Measurements from ENCODE around the gene GNG5.
"Not testable (repeated sequence)": the region's sequence is repeated elsewhere in the genome, so short reads cannot be mapped to it uniquely, and the experiment has no call there.

GNG5 gene

DNA sequence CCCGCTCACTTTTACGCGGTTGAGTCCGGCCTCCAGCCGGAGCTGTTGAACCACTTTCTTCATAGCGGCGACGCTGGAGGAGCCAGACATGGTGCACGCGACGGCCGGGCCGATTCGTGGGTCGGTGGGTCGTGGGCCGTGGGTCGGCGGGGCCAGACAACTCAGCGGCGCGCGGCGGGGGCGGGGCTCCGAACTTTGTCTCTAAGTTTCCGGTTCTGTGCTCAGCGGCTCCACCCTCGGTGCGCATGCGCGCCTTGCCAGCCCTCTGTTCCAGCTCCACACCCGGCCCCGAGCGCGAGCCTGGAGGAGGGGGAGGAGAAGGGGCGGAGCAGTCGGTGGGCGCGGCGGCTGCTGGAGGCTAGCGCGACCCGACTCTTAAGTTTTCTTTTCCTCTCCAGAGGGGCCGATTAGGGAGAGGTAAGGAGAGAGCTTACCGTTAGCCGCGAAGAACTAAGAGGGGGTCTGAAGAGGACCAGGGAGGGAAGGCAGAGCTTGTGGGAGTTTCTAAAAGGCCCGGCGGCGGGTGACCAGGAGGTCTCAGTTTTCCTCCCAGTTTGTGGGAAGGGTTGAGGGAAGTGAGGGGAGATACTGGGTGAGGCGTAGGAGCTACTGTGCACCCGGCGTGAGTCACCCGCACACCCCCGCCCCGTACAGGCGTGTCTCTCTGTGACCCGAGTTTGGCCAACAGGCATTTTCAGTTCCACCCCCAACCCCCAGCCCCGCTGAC lies at the start of gene GNG5, which contains the start of gene SPATA1:
TSS of gene GNG5 (minus strand) at position 580 of the 727 bp plus-strand sequence. CDS start at position 90, 490 bp downstream.
TSS of gene SPATA1 (plus strand) at position 385 of the 727 bp plus-strand sequence. CDS start 9,974 bp downstream, outside the sequence.
- peak; percentile 96 for DNase-seq (ENCODE audit: low read depth)

DNA sequence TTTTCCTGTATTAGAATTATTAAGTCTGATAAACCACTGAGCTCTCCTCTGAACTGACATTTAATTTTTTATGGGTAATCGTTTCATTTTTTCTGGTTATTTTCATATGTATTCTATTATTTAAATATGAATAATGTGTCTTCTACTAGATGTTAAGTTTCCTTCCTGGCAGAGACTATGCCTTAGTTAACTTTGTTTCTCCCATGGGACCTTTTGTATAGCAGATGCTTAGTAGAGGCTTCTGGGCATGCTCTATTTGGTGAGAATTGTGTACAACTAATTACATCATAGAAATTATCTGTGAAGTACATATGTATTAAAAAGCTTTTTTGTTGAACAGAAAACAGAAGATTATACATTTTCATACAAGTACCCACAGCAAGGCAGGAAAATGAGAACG lies 44.4 kb upstream of the GNG5 start:
- no peak for DNase-seq (ENCODE audit: low read depth)

DNA sequence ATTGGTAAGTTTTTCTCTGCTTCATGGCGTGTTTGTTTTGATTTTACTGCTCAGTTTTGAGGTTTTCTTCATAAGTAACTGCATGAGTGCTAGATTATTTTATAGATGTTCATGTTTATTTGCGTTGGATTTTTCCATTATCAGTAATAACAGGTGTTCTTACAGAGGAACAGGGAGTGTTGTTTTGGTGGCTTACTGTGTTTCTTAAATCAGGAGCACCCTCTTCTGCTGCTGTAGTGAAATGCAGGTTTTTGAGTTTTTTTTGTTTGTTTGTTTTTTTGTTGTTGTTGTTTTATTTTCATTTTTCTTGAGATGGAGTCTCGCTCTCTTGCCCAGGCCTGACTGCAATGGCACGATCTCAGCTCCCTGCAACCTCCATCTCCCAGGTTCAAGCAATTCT lies 35.3 kb upstream of the GNG5 start:
- DNase-seq (ENCODE audit: low read depth): no peak

DNA sequence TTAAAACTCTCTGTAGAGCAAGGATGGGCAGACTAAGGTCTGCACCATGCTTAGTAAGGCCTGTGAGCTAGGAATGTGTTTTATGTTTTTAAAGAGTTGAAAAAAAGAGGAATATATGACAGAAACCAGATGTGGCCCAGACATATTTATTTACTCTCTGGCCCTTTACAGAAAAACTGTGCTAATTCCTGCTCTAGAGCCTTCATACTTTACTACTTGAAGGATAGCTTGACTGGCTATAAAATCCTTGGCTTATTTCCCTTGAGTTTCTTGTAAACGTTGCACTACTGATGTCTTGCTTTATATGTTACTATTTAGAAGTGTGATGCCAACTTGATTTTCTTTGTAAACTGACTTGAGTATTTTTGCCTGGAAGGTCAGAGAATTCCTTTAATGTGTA lies 34.4 kb upstream of the GNG5 start:
- no peak for DNase-seq (ENCODE audit: low read depth)

DNA sequence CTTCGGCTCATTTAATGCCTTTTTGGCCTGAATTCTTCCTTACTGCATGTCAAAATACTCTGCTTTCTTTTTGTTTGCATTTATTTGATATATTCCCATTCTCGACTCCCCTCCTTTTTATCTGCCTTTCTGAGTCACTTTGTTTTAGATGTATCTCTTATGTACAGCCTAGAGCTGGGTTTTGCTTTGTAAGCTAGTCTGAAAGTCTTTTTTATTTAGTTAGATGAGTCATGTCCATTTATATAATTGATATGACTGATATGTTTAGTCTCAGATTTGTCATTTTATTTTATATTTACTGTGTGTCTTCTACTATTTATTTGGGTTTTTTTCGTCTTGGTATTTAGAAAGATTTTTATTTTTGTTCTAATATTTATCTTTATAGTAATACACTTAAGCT lies 33.6 kb upstream of the GNG5 start:
- DNase-seq (ENCODE audit: low read depth): no peak

DNA sequence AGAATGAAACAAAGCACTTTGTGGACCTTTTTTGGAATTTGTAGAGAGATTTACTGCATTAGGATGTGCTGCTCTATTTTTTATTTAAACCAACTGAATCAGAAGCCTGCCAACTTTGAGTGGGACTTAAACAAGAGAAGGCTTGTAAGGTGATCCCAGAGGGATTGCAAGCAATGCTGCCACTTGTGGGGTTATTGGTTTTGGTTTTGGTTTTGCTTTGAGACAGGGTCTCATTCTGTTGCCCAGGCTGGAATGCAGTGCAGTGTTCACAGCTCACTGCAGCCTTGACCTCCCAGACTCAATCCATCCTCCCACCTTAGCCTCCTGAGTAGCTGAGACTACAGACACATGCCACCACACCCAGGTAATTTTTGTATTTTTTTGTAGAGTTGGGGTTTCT lies 32.2 kb upstream of the GNG5 start:
- no peak for DNase-seq (ENCODE audit: low read depth)

DNA sequence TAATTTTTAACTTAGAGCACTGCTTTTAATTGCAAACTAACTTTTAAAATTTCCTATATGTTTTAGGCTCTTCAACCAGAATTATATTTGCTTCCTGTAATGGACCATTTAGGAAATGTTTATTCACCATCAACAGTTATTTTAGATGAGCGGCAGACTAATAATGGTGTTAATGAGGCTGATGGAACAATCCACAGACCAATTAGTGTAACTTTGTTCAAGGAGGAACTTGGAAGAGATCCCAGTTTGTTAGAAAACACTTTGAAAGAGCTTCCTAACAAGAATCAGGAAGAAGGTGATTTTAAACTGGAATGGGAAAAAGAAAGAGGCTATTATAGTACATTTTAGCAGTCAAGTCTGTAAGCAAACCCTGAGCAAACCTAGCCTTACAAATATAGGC lies 19.4 kb upstream of the GNG5 start:
- no peak for DNase-seq (ENCODE audit: low read depth)

DNA sequence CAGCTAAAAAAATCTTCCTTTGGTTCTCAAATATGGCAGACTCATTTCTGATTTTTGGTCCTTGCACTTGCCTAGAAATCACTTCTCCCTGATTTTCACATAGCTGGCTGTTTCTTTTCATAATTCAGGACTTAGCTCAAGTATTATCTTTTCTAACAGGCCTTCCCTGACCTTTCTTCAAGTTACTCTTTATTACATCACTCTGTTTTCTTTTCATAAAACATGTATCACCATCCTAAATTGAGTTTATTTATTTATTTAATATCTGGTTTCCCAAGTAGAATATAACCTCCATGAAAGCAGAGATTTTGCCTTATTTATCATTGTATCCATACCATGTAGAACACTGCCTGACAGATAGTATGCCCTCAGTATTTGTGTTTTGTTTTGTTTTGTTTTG lies 18.2 kb upstream of the GNG5 start:
- DNase-seq (ENCODE audit: low read depth): no peak

DNA sequence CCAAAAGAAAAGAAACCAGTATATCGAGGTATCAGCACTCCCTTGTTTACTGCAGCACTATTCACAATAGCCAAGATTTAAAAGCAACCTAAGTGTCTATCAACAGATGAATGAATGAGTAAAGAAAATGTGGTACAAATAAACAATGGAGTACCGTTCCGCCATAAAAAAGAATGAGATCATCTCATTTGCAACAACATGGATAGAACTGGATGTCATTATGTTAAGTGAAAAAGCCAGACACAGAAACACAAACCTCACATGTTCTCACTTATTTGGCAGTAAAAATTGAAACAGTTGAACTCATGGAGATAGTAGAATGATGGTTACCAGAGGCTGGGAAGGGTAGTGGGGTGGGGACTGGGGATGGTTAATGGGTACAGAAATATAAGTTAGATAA lies 4.3 kb upstream of the GNG5 start:
- no peak for DNase-seq (ENCODE audit: low read depth)

DNA sequence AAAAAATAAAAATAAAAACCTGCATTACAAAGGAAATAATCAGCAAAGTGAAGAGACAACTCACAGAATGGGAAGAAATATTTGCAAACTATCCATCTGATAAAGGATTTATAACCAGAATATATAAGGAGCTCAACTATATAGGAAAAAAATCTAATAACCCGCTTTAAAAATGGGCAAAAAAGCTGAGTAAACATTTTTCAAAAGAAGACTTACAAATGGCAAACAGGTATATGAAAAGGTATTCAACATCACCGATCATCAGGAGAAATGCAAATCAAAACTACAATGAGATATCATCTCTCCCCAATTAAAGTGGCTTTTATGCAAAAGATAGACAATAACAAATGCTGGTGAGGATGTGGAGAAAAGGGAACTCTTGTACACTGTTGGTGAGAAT lies 3.8 kb upstream of the GNG5 start:
- DNase-seq (ENCODE audit: low read depth): no peak

DNA sequence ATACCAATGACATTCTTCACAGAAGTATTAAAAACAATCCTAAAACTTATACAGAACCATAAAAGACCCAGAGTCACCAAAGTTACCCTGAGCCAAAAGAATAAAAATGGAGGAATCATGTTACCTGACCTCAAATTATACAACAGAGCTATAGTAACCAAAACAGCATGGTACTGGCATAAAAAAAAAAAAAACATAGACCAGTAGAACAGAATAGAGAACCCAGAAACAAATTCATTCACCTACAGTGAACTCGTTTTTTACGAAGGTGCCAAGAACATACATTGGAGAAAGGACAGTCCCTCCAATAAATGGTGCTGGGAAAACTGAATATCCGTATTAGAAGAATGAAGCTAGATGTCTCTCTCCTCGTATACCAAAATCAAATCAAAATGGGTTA lies 2.6 kb upstream of the GNG5 start:
- DNase-seq (ENCODE audit: low read depth): no peak

DNA sequence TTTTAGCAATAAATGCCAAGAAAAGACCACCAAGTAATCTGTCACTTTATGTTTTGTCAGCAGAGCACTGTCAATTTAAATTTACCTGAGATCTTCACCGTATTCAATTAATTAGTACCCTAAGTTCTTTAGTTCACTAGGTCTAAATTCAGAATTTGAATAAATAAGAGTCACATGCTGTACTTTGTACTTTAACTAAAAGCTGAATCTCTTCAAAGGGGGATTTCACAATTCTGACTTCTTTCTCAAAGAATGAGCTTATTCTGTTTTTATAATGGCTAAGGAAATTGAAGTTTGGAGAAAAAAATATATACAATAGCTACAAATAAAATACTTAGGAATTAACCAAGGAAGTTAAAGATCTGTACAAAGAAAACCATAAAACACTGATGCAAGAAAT lies 2.1 kb upstream of the GNG5 start:
- DNase-seq (ENCODE audit: low read depth): no peak

DNA sequence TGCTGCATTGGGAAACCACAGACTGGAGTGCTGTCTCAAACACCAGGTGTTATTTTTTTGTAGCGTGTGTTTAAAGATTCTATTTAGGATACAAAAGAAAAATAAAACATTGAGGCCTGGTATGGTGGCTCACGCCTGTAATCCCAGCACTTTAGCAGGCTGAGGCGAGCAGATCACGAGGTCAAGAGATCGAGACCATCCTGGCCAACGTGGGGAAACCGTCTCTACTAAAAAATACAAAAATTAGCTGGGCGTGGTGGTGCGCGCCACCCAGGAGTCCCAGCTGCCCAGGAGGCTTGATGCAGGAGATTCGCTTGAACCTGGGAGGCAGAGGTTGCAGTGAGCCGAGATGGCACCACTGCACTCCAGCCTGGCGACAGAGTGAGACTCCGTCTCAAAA lies 1.5 kb upstream of the GNG5 start:
- not testable (repeated sequence) for DNase-seq (ENCODE audit: low read depth)

DNA sequence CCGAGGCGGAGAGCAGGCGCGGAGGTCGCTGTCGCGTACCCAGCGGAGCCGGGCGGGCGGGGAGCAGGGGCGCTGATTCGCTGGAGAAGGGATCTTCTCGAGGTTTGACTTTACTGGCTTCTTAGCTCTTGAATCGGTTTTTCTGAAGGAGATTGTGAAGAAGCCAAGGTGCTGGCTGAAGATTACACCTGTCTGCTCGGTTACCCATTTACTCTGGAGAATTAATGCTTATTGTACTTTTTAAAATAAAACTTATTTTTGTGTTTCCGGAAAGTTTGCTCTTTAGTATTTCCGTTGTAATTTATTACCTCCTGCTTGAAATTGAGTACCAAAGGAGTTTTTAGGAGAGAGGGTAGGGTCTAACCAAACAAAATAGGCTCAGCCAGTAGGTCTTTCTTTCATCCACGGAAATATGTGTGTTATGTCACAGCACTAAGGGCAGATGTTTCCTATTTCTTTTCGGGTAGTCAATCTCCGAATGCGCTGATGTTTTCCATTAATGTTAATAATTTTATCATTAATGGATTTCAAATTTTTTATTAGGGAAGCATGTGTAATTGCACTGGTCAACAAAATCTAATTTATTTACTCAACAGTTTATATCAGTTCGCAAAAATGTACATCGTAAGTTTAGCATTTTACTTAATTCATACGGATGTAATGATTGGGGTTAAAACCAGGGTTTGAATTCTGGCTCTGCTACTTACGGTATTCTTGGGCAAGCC lies 510 bp upstream of the GNG5 start:
- peak; percentile 64 for DNase-seq (ENCODE audit: low read depth)

DNA sequence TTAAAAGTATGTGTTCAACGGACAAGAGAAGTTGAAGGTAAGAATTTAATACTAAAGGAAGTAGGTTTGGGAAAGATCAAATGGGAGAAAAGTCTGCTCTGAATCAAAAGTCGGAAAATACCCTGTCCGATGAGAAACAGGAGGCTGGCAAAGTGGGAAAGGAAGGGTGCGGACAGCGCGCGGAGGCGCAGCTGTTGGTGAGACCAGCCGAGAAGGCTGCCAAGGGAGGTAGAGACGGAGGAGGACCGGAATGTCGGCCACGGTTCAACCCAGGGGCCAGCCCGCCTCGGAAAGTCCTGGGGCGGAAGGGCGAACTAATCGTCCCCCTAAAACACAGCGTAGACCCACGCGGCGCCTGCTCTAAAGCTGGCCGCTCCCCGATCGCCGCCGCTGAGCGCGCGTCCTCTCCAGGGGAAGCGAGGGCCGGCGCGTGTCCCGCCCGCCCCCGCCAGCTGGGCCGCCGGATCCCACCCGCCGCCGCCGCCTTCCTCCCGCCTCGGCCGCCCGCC lies 834 bp downstream of the GNG5 start:
- DNase-seq (ENCODE audit: low read depth): no peak

DNA sequence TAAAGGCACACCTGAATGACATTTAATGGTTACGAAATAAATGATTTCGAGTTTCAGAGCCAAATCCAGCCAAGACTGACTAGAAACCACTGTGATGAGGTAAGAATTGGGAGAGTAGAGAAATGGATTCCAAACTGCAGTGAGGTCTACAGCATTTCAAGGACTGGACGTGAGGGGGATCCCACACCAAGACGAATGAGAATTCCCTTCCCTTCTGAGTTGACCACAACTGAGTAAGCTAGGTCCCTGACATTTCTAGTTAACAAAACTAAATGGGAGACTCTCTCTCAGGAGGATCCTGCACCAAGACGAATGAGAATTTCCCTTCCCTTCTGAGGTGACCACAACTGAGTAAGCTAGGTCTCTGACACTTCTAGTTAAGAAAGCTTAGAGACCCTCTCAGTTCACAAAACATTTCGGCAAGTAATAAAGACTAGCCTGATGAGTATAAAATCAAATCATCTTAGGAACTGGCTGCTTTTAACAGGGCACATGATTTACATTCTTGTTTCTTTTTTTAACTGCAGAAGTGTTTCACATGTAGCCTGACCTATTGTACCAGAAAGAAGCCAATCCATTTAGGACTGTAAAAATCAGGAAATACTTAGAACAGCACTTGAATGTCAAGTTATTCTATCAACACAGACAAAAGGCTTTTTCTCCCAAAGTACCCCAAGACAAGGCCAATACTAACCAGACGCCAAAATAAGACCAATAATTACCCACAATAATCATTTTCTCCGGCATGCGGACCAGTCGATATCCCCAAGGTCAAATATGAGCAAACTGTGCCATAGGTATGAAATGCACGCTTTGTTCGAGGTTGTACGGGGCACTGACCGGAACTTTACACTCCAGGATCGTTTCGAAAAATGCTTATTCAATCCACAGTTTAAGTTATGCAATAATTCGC lies 1.5 kb downstream of the GNG5 start:
- DNase-seq (ENCODE audit: low read depth): no peak

DNA sequence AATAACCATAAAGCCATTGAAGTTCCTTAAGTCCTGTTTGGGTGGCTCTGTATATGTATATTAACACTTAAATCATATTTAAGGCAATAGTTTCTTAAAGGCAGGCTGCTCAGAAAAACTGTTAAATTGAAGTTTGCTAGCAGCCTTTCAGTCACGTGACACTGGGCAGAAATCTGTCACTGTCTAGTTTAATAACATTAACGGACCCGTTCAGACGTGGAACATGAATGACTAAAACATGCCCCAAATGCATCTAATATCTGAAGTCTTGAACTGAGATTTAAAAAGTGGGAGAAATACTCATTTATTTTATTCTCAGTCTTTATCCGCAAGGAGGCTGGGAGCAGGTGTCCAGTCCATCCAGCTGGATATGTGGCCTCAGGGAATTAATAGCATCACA lies 3.5 kb downstream of the GNG5 start:
- DNase-seq (ENCODE audit: low read depth): no peak

DNA sequence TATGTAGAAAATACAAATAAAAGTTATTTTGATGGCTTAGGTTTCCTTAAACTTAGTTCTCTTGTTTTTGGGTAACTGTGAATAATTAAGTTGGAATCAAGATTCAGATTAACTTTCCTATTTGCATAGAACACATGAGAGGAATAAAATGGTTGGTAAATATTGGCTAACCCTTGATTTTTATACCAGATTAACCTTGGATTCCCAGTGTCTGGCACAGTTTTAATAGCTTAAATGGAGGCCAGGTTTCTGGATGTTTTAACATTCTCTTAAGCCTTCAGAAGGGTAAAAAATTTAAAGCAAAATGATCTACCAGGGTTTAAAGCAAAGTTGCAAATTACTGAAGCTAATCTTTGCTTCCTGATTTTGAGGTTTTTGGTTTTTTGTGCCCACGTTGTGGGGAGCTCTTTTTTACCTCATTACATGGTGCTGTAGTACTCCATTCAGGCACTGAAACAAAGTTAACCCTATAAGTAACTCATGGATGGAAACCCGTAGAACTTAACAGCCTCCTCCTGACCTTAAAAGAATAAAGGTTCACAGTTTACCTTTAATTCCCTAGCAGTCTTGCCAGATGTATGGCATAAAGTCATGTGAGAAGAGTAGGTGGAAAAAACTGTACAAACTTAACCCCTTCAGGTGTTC lies 8.6 kb downstream of the GNG5 start:
- no peak for DNase-seq (ENCODE audit: low read depth)

DNA sequence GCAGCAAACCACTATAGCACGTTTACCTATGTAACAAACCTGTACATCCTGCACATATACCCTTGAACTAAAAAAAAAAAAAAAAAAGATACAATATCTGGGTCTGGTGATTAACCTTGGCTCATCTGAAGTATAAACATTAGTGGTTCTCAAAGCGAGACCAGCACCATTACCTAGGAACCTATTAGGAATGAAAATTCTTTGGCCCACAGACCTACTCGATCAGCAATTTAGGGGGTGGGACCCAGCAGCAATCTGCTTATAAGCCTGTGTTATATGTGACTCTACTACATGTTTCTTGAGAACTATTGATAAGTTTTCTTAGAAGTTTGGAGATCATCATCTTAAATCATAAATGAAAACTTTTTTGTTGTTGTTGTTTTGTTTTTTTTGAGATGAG lies 9.9 kb downstream of the GNG5 start:
- DNase-seq (ENCODE audit: low read depth): no peak

DNA sequence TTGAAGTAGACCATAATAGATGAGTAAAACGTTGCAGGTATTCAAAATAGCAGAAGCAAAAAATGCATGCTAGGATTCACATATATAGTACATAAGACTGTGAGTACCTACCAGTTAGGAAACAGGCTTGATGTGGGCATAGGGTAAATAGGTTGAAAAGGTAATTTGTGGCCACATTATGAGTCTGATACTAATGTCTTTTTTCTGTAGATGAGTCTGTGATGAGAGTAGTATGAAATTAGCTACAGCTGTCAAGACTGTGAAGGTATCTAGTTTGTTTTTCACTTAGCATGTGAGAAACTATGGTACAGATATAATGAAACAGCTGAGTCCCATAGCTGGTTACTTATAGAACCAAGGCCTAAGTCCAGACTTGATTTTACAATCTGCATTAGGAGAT lies 12.6 kb downstream of the GNG5 start:
- no peak for DNase-seq (ENCODE audit: low read depth)

DNA sequence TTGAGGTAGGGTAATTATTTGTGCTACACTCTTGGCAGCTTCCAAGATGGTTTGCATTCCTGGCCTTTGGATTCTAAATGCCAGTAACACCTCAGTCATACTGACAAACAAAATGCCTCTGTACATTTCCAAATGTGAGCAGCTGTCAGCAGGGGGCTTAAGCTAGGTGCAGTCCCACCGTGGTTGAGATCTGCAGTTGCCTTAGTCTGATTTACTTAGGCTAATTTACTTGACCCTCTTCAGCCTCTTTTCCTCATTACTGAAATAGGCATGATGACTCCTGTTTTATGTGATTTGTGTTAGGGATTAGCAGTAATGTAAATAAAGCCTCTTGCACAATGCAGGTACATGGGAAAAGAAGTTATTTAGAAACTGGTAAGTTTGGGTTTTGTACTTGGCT lies 13.7 kb downstream of the GNG5 start:
- DNase-seq (ENCODE audit: low read depth): no peak

DNA sequence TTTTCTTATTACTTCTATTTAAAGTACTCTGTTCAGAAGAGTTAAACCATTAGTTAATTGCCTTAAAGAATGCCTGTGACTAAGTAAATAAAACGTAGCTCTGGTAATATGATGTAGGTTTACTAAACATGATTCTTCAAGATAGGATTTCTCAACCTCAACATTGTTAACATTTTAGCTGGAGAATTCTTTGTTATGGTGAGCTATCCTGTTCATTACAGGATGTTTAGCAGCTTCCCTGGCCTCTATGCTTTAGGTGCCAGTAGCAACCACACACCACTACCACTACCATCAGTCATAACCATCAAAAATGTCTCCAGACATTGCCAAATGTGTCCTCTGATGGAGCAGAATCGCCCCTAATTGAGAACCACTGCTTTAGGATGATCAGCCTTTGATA lies 16.6 kb downstream of the GNG5 start:
- DNase-seq (ENCODE audit: low read depth): no peak

All from activated T-cell treated with anti-CD3 and anti-CD28 coated beads for 24 hours (primary cell).